ENCODE results near the gene CCDC182. TPM values are rescaled to one million over a fixed set of nuclear protein-coding genes. Genes with fewer than 3 reads are reported as not detected.

The CCDC182 gene
- total RNA-seq, 1 experiment from 2014 or later = not detected

DNA sequence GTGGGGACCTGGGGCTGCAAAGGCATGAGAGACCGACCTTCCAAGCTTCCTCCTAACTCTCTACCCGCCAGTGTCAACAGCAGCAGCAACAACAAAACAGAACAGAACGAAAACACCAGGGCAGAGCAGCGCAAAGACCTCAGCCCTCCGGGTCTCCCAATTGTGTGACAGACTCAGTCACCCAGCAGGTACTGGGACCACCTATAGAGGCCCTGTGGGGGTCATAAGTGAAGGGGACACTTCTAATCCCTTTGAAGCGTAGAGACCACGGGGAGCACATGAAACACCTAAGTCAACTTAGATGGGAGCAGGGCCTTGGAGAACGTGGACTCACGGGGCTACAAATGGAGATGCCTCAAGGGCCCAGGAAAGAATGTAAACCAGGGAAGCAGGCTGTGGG, 12.6 kb upstream of the CCDC182 start:
- no peaks in the 10 kb centered on the region for H3K27me3 ChIP-seq (replicated peaks; ENCODE audit: insufficient read depth, low read depth, low read length, poor library complexity)
- TF ChIP-seq, protein P1, sequence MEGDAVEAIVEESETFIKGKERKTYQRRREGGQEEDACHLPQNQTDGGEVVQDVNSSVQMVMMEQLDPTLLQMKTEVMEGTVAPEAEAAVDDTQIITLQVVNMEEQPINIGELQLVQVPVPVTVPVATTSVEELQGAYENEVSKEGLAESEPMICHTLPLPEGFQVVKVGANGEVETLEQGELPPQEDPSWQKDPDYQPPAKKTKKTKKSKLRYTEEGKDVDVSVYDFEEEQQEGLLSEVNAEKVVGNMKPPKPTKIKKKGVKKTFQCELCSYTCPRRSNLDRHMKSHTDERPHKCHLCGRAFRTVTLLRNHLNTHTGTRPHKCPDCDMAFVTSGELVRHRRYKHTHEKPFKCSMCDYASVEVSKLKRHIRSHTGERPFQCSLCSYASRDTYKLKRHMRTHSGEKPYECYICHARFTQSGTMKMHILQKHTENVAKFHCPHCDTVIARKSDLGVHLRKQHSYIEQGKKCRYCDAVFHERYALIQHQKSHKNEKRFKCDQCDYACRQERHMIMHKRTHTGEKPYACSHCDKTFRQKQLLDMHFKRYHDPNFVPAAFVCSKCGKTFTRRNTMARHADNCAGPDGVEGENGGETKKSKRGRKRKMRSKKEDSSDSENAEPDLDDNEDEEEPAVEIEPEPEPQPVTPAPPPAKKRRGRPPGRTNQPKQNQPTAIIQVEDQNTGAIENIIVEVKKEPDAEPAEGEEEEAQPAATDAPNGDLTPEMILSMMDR (conservative IDR thresholded peaks at IDR 0.05; ENCODE audit: low read depth, low read length) = no peak
- TF ChIP-seq EZH2 (IDR thresholded peaks at IDR 0.05; ENCODE audit: borderline replicate concordance, low read depth, low read length, poor library complexity, severe bottlenecking) = no peak
- peaks cover 3% of the 10 kb centered on the region for H3K4me1 ChIP-seq (ENCODE audit: insufficient read depth, low read length, poor library complexity, severe bottlenecking)
- CTCF ChIA-PET = no interaction called here
- no peak for DNase-seq (ENCODE audit: low spot score)
- H3K4me3 ChIP-seq (ENCODE audit: low read depth, low read length, poor library complexity, severe bottlenecking) = no peak overlapping the region
- no peaks in the 10 kb centered on the region for H3K9me3 ChIP-seq (ENCODE audit: low read depth, low read length, poor library complexity, severe bottlenecking)
- intact Hi-C loops (cut with micrococcal nuclease; ENCODE audit: unreplicated experiment) = loop anchor here (10.0 kb wide), 1 partner anchor 357 kb away; no protein-coding TSS in a partner anchor
- POLR2A ChIA-PET (ENCODE audit: low non-redundant PET) = no interaction called here
- H3K36me3 ChIP-seq (ENCODE audit: insufficient read depth, low read length, poor library complexity, severe bottlenecking) = no peaks in the 10 kb centered on the region
- no TSS peak for BruUV-seq (replicated peaks)
- no peak overlapping the region for H3K27ac ChIP-seq (ENCODE audit: low read depth, low read length, poor library complexity, severe bottlenecking)

DNA sequence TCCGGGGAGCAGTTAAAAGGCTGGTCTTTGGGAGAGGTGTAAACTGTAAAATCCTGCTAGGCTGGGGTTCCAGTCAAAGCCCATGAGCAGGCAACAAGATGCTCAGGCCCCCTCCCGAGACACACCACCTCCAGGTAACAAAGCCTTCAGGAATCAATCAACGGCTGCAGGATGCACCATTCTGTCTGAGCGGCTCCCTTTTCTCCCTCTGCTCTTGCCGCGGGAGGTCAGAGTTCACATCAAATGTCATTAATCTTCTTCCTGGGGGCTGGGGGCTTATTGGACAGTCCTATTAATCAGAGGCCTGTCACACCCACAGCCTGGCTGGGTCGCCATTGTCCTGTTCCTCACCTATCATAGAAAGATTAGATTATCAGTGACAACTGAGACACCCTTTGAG, 11.9 kb upstream of the CCDC182 start:
- Histone ChIP-seq H3K27ac (ENCODE audit: low read depth, low read length, poor library complexity, severe bottlenecking) (no peak overlapping the region), H3K27me3 (replicated peaks; ENCODE audit: insufficient read depth, low read depth, low read length, poor library complexity) (no peaks in the 10 kb centered on the region), H3K4me1 (ENCODE audit: insufficient read depth, low read length, poor library complexity, severe bottlenecking) (no peaks in the 10 kb centered on the region), H3K4me3 (ENCODE audit: low read depth, low read length, poor library complexity, severe bottlenecking) (no peak overlapping the region), H3K36me3 (ENCODE audit: insufficient read depth, low read length, poor library complexity, severe bottlenecking) (no peaks in the 10 kb centered on the region), H3K9me3 (ENCODE audit: low read depth, low read length, poor library complexity, severe bottlenecking) (no peaks in the 10 kb centered on the region)
- intact Hi-C loops (cut with micrococcal nuclease; ENCODE audit: unreplicated experiment) = loop anchor here (10.0 kb wide), 1 partner anchor 358 kb away; no protein-coding TSS in a partner anchor
- ChIA-PET POLR2A (ENCODE audit: low non-redundant PET) (no interaction called here), CTCF (no interaction called here)
- DNase-seq (ENCODE audit: low spot score) = no peak
- BruUV-seq (replicated peaks) = no TSS peak
- no peak for TF ChIP-seq EZH2 (IDR thresholded peaks at IDR 0.05; ENCODE audit: borderline replicate concordance, low read depth, low read length, poor library complexity, severe bottlenecking)
- TF ChIP-seq, protein P1 (conservative IDR thresholded peaks at IDR 0.05; ENCODE audit: low read depth, low read length) = no peak

DNA sequence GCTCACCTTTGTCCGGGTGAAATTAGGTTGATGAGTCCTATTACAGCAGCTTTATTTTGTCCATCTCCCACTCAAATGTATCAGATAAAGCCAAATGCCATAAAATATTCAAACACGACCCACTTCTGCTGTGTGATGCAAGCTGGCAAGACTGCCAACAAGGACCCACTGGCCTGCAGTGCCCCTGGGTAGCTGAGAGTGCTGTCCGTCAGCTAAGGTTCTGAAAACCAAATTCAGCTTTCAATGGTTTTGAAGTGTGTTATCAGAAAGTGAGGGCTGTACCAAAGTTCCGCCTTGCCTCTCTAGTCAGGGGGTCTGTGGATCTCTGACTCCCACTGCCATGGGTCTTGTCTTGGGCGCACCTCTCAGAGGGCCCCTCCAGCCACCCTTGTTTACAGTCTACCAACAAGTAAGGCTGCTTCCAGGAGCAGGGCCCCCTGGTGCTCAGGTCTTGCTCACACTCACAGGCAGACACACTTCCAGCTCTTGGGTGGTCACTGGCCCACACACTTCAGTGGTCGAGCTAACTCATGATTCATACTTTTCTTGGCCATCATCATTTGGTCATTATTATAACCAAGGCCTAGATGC, 10.5 kb upstream of the CCDC182 start:
- intact Hi-C loops (cut with micrococcal nuclease; ENCODE audit: unreplicated experiment) = loop anchor here (10.0 kb wide), 1 partner anchor 359 kb away; no protein-coding TSS in a partner anchor
- TF ChIP-seq, protein P1 (conservative IDR thresholded peaks at IDR 0.05; ENCODE audit: low read depth, low read length) = no peak
- TF ChIP-seq EZH2 (IDR thresholded peaks at IDR 0.05; ENCODE audit: borderline replicate concordance, low read depth, low read length, poor library complexity, severe bottlenecking) = no peak
- no TSS peak for BruUV-seq (replicated peaks)
- Histone ChIP-seq H3K27me3 (replicated peaks; ENCODE audit: insufficient read depth, low read depth, low read length, poor library complexity) (no peaks in the 10 kb centered on the region), H3K4me1 (ENCODE audit: insufficient read depth, low read length, poor library complexity, severe bottlenecking) (no peaks in the 10 kb centered on the region), H3K27ac (ENCODE audit: low read depth, low read length, poor library complexity, severe bottlenecking) (no peak overlapping the region), H3K9me3 (ENCODE audit: low read depth, low read length, poor library complexity, severe bottlenecking) (no peaks in the 10 kb centered on the region), H3K36me3 (ENCODE audit: insufficient read depth, low read length, poor library complexity, severe bottlenecking) (no peaks in the 10 kb centered on the region), H3K4me3 (ENCODE audit: low read depth, low read length, poor library complexity, severe bottlenecking) (no peak overlapping the region)
- ChIA-PET CTCF (interaction anchor here (0.6 kb wide), 2 partner anchors 9 to 92 kb away, joined by 3 read pairs; no protein-coding TSS in a partner anchor), POLR2A (ENCODE audit: low non-redundant PET) (interaction anchor here (0.7 kb wide), 1 partner anchor 1020 kb away, joined by 3 read pairs; no protein-coding TSS in a partner anchor)
- no peak for DNase-seq (ENCODE audit: low spot score)

Measured in A673 (cell line).